GM19467 (cell line): Measurements from ENCODE around the gene PUM2.
"Not testable (repeated sequence)": the region's sequence is repeated elsewhere in the genome, so short reads cannot be mapped to it uniquely, and the experiment has no call there.

Experiments
- ATAC-seq: cut with Tn5 transposase; IDR thresholded peaks from one replicate; pipeline ENCODE4 v1.9.1; 2021; ENCODE audit warnings: mild to moderate bottlenecking, moderate library complexity; ENCODE audit not compliant: unreplicated experiment

The PUM2 gene

GRCh38 chr2:20371323-20372025, 20.8 kb upstream of the PUM2 start:
- ATAC-seq, result no peak

- ATAC-seq, result no peak
Observed at GRCh38 chr2:20370191-20370590, 19.5 kb upstream of the PUM2 start.

- ATAC-seq, result no peak
Observed at GRCh38 chr2:20369366-20369765, 18.7 kb upstream of the PUM2 start.

- no peak for ATAC-seq
Observed at GRCh38 chr2:20368706-20369105, 18.1 kb upstream of the PUM2 start.

- not testable (repeated sequence) for ATAC-seq
Observed at GRCh38 chr2:20367929-20368328, 17.3 kb upstream of the PUM2 start.

GRCh38 chr2:20366672-20367116, 16.1 kb upstream of the PUM2 start:
- no peak for ATAC-seq

- peak; percentile 88 for ATAC-seq
Observed at GRCh38 chr2:20365249-20365817, 14.7 kb upstream of the PUM2 start.

- no peak for ATAC-seq
Observed at GRCh38 chr2:20363578-20363977, 12.9 kb upstream of the PUM2 start.

GRCh38 chr2:20362701-20363435, 12.2 kb upstream of the PUM2 start:
- no peak for ATAC-seq

GRCh38 chr2:20361893-20362292, 11.2 kb upstream of the PUM2 start:
- ATAC-seq, result no peak

- no peak for ATAC-seq
Observed at GRCh38 chr2:20359096-20359495, 8.5 kb upstream of the PUM2 start.

- ATAC-seq, result no peak
Observed at GRCh38 chr2:20357638-20358389, 7.2 kb upstream of the PUM2 start.

- no peak for ATAC-seq
Observed at GRCh38 chr2:20356042-20356441, 5.4 kb upstream of the PUM2 start.

GRCh38 chr2:20355131-20355530, 4.5 kb upstream of the PUM2 start:
- ATAC-seq, result no peak

GRCh38 chr2:20353241-20353992, 2.8 kb upstream of the PUM2 start:
- ATAC-seq, result no peak

GRCh38 chr2:20352581-20353216, 2.1 kb upstream of the PUM2 start:
- no peak for ATAC-seq

GRCh38 chr2:20352230-20352578, 1.6 kb upstream of the PUM2 start:
- ATAC-seq, result no peak

- ATAC-seq, result no peak
Observed at GRCh38 chr2:20351555-20352229, 1.0 kb upstream of the PUM2 start.

GRCh38 chr2:20350041-20350712, 467 bp downstream of the PUM2 start:
- ATAC-seq, result peak; percentile 23
